ENCODE measurements around the gene PI4K2B. TPM values are rescaled to one million over a fixed set of nuclear protein-coding genes. Genes with fewer than 3 reads are reported as not detected.

Gene PI4K2B
- 22.9 and 23.3 TPM in 2 replicates for total RNA-seq (2013; cell fraction: nucleolus; rRNA removed)
- total RNA-seq (2014; rRNA removed) (46.0 and 57.8 TPM in 2 replicates), total RNA-seq (2014; rRNA removed; fragmentation: Illumina TruSeq; extraction: Trizol) (52.0 and 52.5 TPM in 2 replicates), total RNA-seq (2021) (41.2 and 44.9 TPM in 2 replicates), polyA plus RNA-seq (2011; rRNA removed) (37.5 and 72.8 TPM in 2 replicates), polyA plus RNA-seq (2014; fragmentation: Illumina TruSeq; extraction: Trizol) (40.1 and 58.6 TPM in 2 replicates), polyA plus RNA-seq (2014; fragmentation: Nextera tagmentation; extraction: Ambion mirVana) (10 to 100 TPM; 12.9 to 18.2 TPM), polyA plus RNA-seq (2014; rRNA removed) (28.0 and 32.6 TPM in 2 replicates), polyA plus RNA-seq (2016; fragmentation: Nextera tagmentation; extraction: Ambion mirVana) (10 to 100 TPM; 50.0 to 55.3 TPM), polyA minus RNA-seq (2011; rRNA and poly(A)+ RNA removed) (9.1 and 11.2 TPM in 2 replicates), Bru-seq, nascent RNA (percentile 95 among the genes with signal in this experiment), BruChase-seq, experiment 1, labeled RNA remaining after a 6-hour chase (percentile 99 among the genes with signal in this experiment), BruChase-seq, experiment 2, labeled RNA remaining after a 2-hour chase (percentile 99 among the genes with signal in this experiment)
- 19.8 TPM for polyA plus RNA-seq (2011; ENCODE audit: low read depth)
- polyA plus RNA-seq (2011; cell fraction: cytosol; rRNA removed) = 8.5 and 11.5 TPM in 2 replicates
- 14.2 and 17.2 TPM in 2 replicates for polyA plus RNA-seq (2011; cell fraction: nucleus; rRNA removed)
- 33.4 and 42.6 TPM in 2 replicates for polyA plus RNA-seq (2012)
- polyA minus RNA-seq (2011; cell fraction: cytosol; rRNA and poly(A)+ RNA removed) = 7.7 and 8.0 TPM in 2 replicates
- polyA minus RNA-seq (2011; cell fraction: nucleus; rRNA and poly(A)+ RNA removed) = 7.0 and 10.3 TPM in 2 replicates
- long read RNA-seq, experiment 1, partial matches to known transcripts = 1 of 1 reads
- long read RNA-seq, experiment 1, other reads (novel, unspliced or antisense) = 0 of 1 reads
- long read RNA-seq, experiment 2, partial matches to known transcripts = 4 of 14 reads
- long read RNA-seq, experiment 2, other reads (novel, unspliced or antisense) = 8 of 14 reads

GRCh38 chr4:25233737-25234389, at the start of gene PI4K2B:
Gene PI4K2B (plus strand): TSS chr4:25234033. CDS start chr4:25234164, 131 bp downstream.
- no peaks in the 10 kb centered on the region for H4K20me1 ChIP-seq (ENCODE audit: control insufficient read depth, insufficient read depth)
- ChIA-PET CTCF (interaction anchor here (0.6 to 4.5 kb wide), 13 partner anchors 11 to 812 kb away, joined by 3 to 29 read pairs (median 4); partner anchors contain the start of gene ZCCHC4), RAD21 (ENCODE audit: unreplicated experiment) (interaction anchor here (0.6 to 4.1 kb wide), 8 partner anchors 19 to 134 kb away, joined by 3 to 21 read pairs (median 7); partner anchors contain the start of genes SEPSECS and ZCCHC4), SMC1A (ENCODE audit: uncharacterized antibody, unreplicated experiment) (interaction anchor here (1.0 to 5.4 kb wide), 7 partner anchors 19 to 253 kb away, joined by 3 to 38 read pairs (median 5); partner anchors contain the start of genes SEPSECS and ZCCHC4), POLR2A (interaction anchor here (0.6 to 4.4 kb wide), 10 partner anchors 14 to 649 kb away, joined by 3 to 49 read pairs (median 4); partner anchors contain the start of genes DHX15, SEPSECS and ZCCHC4)
- no TSS peak for BruUV-seq (replicated peaks)
- H3K36me3 ChIP-seq (ENCODE audit: control insufficient read depth in 2 of 2, insufficient read depth in 2 of 2, low read length in 1 of 2) = peaks cover 0 to 5% of the 10 kb centered on the region in 2 experiments; a peak in 1 of 4 replicates
- H3K4me1 ChIP-seq (ENCODE audit: control insufficient read depth, insufficient read depth, low read length) = peaks cover 3% of the 10 kb centered on the region; the same call in 1 of the 2 replicates
- peak within 1 kb of the TSS; percentile 83 for H3K9ac ChIP-seq (ENCODE audit: control insufficient read depth, insufficient read depth, low read length)
- H2AFZ ChIP-seq (ENCODE audit: control insufficient read depth, low read depth, low read length) = peak within 1 kb of the TSS; percentile 86
- intact Hi-C loops (cut with micrococcal nuclease; ENCODE audit: unreplicated experiment) = loop anchor here (1.0 to 10.0 kb wide), 4 partner anchors 73 to 649 kb away; partner anchors contain the start of genes ANAPC4, DHX15, SEPSECS and ZCCHC4
- DNase-seq (ENCODE audit: low read depth, low spot score) (peak; percentile 53), ATAC-seq (peak; percentile 91), FAIRE-seq (no peak)
- H3K4me3 ChIP-seq = peak within 1 kb of the TSS; percentile 78
- in situ Hi-C loops (cut with MboI) = loop anchor here (10.0 kb wide), 1 partner anchor 649 kb away; the partner anchor contains the start of gene DHX15
- H3K27me3 ChIP-seq (replicated peaks in 1 of 2; ENCODE audit: control insufficient read depth in 2 of 2, insufficient read depth in 2 of 2, low read length in 1 of 2) = no peaks in the 10 kb centered on the region
- H3K27ac ChIP-seq (ENCODE audit: control insufficient read depth, insufficient read depth) = peak within 1 kb of the TSS; percentile 87
- peaks cover 4% of the 10 kb centered on the region; the same call in 2 of the 3 replicates for H3K9me3 ChIP-seq (replicated peaks; ENCODE audit: control insufficient read depth, insufficient read depth, low read length)
- under 1% methylated on average over 39 of the region's 72 CpGs for WGBS (ENCODE audit: insufficient coverage, insufficient replicate concordance, low lambda C conversion rate, missing lambda C conversion rate)
- H3K4me2 ChIP-seq (ENCODE audit: control insufficient read depth, insufficient read depth) = peak within 1 kb of the TSS; percentile 66
- H3K79me2 ChIP-seq (ENCODE audit: control insufficient read depth, insufficient read depth, low read length) = peaks cover 49% of the 10 kb centered on the region
- TF ChIP-seq ASH2L (IDR thresholded peaks at IDR 0.05; ENCODE audit: borderline replicate concordance, low read depth) (no peak), CHD1 (IDR thresholded peaks at IDR 0.05; ENCODE audit: low read depth, low read length) (no peak), IRF3 (IDR thresholded peaks at IDR 0.05) (no peak), MLLT1 (IDR thresholded peaks at IDR 0.05) (no peak), HCFC1 (IDR thresholded peaks at IDR 0.05; ENCODE audit: low read length) (no peak), NR2F1 (conservative IDR thresholded peaks at IDR 0.05) (0 out of 2 replicates have a peak, but pooled peaks have one; percentile 26), ATF2 (IDR thresholded peaks at IDR 0.05; ENCODE audit: low read length) (no peak), JUNB (IDR thresholded peaks at IDR 0.05) (no peak), IKZF2 (IDR thresholded peaks at IDR 0.05) (no peak), CEBPB (IDR thresholded peaks at IDR 0.05; ENCODE audit: borderline replicate concordance in 1 of 2, low read depth in 2 of 2, low read length in 2 of 2) (no peak), TCF12 (IDR thresholded peaks at IDR 0.05; ENCODE audit: low read depth, low read length) (0 out of 2 replicates have a peak, but pooled peaks have one; percentile 9), FOXK2 (IDR thresholded peaks at IDR 0.05) (no peak), SREBF1 (IDR thresholded peaks at IDR 0.05; ENCODE audit: low read length) (no peak), RFX5 (IDR thresholded peaks at IDR 0.05; ENCODE audit: low read depth, low read length) (no peak), SUPT20H (IDR thresholded peaks at IDR 0.05; ENCODE audit: borderline replicate concordance, control insufficient read depth, low read depth, low read length) (no peak), HDGF (IDR thresholded peaks at IDR 0.05) (no peak)
